ENCODE data around the gene HLA-DQB1.
"Not testable (repeated sequence)": the region's sequence is repeated elsewhere in the genome, so short reads cannot be mapped to it uniquely, and the experiment has no call there.

DNA sequence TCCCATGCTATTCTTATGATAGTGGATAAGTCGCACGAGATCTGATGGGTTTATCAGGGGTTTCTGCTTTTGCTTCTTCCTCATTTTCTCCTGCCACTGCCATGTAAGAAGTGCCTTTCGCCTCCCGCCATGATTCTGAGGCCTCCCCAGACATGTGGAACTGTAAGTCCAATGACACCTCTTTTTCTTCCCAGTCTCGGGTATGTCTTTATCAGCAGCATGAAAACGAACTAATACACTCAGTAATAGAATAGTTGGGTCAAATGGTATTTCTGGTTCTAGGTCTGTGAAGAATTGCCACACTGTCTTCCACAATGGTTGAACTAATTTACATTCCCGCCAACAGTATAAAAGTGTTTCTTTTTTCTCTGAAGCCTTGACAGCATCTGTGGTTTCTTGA is 7.7 kb upstream of the HLA-DQB1 start:
- not testable (repeated sequence) for TF ChIP-seq ESRRG, SNAI2 (CRISPR knock-in tag; IDR thresholded peaks at IDR 0.05)
- TF ChIP-seq, protein P1, sequence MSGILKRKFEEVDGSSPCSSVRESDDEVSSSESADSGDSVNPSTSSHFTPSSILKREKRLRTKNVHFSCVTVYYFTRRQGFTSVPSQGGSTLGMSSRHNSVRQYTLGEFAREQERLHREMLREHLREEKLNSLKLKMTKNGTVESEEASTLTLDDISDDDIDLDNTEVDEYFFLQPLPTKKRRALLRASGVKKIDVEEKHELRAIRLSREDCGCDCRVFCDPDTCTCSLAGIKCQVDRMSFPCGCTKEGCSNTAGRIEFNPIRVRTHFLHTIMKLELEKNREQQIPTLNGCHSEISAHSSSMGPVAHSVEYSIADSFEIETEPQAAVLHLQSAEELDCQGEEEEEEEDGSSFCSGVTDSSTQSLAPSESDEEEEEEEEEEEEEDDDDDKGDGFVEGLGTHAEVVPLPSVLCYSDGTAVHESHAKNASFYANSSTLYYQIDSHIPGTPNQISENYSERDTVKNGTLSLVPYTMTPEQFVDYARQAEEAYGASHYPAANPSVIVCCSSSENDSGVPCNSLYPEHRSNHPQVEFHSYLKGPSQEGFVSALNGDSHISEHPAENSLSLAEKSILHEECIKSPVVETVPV (CRISPR knock-in tag; IDR thresholded peaks at IDR 0.05) = not testable (repeated sequence)
